GM12872 (cell line): ENCODE data around the gene SEC22C.

ENCODE experiments used
- TF ChIP-seq, protein P1 (sequence below): IDR thresholded peaks from 3 replicates; pipeline ENCODE4 v1.5.1; 2011; ENCODE audit warnings: low read depth, mild to moderate bottlenecking, low read length, moderate library complexity; ENCODE audit not compliant: insufficient read depth

The SEC22C gene

DNA sequence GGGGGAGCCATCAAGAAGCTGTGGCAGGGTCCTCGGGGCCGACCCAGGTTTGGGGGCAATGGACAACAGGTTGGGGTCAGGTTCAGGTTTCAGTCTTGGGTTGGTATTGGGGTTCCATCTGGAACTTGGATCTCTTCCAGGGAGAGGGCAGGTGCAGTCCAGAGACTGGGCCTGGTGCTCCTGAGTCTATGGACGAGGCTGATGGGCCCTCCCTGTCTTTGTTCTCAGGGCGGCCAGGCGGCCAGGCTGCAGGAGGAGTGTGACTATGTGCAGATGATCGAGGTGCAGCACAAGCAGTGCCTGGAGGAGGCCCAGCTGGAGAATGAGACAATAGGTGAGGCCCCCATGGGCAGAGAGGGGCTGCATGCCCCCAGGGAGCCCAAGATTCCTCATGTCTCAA lies 68.2 kb downstream of the SEC22C start:
- TF ChIP-seq, protein P1, sequence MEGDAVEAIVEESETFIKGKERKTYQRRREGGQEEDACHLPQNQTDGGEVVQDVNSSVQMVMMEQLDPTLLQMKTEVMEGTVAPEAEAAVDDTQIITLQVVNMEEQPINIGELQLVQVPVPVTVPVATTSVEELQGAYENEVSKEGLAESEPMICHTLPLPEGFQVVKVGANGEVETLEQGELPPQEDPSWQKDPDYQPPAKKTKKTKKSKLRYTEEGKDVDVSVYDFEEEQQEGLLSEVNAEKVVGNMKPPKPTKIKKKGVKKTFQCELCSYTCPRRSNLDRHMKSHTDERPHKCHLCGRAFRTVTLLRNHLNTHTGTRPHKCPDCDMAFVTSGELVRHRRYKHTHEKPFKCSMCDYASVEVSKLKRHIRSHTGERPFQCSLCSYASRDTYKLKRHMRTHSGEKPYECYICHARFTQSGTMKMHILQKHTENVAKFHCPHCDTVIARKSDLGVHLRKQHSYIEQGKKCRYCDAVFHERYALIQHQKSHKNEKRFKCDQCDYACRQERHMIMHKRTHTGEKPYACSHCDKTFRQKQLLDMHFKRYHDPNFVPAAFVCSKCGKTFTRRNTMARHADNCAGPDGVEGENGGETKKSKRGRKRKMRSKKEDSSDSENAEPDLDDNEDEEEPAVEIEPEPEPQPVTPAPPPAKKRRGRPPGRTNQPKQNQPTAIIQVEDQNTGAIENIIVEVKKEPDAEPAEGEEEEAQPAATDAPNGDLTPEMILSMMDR: no peak

DNA sequence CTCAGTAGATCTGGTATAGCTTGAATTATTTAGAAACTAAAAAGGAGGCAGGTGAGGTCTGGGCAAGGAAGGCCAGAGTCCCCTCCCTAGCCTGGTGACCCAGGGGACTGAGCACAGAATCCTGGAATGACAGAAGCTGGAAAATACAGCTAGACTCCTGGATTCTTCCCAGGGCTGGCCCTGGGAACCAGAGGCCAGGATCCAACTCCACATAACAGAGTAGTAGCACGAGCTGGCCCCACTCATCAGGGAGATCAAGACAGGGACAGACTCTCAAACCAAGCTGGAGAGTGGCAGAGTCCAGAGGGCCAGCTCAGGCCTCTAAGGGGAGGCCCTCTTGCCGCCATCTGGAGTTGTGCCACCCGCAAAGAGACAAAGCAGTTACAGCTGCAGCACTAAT lies 68.6 kb downstream of the SEC22C start:
- TF ChIP-seq, protein P1: no peak

DNA sequence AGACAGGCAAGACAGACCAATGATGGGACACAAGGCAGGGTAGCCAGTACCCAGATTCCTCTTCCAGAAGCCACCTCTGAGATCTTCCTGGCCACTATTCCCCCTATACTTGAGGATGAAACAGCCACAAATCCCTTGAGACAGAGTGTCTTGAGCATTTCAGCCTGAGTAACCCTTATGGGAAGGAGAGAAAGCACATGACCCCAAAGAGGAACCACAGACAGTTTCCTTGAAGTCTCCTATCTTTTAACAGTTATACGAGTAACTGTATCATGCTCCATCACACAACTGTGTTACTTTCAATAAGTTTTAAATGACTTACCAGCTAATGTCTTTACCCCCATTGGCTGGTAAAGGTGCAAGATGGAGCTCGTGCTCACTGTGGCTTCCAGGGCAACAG lies 70.0 kb downstream of the SEC22C start:
- TF ChIP-seq, protein P1: no peak

DNA sequence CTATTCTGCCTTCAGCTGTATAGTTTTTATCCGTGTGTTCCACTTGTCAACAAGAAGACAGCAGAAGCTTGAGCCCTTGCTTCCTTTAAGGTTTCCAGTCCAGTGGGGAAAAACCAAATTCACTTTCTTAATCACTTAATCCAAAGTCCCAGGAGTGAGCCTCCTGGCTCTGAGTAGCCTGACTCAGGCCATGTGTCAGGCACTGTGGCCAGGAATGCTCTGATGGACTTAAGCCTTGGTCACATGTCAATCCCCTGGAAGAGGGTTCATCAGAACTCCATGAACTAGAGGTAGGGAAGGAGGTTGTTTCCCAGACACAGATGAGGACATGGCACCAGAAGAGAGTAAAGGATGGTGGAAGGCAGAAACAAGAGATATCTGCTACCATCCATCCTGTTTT lies 70.6 kb downstream of the SEC22C start:
- TF ChIP-seq, protein P1: no peak

DNA sequence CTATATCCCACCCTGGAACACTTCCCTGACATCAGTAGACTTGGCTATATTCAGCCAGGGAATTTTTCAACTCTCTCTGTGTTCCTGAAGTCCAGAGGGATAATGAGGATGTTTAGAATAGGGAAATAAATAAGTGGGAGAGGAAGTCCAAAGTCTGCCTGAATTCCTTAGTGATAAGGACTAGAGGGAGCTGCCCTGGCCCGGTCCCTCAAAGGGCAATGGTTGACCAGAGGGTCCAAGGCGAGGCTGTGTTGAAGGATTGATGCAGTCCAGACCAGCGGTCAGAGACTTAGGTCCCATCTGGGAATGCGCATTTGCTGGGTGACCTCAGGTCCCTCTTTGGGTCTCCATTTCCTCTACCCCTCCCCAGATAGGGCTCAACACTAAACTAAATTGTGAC lies 71.4 kb downstream of the SEC22C start:
- TF ChIP-seq, protein P1: no peak

DNA sequence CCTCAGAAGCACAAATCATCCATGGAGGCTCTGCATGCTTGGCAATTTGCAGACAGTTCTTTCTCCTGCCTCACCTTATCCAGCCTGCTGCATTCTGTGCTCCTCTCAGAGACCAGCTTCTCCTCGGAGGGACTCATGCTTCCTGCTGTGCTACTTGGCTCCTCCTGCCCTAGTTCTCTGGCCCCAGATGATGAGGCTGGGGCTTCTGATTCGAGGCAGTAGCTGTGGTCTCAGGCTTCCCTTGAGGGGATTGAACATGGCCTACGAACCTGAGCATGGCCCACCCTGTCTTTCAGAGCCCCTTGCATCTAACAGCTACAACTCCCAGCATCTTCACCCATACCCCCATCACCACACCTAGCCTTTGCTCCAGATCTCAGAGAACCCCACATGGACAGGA lies 72.7 kb downstream of the SEC22C start:
- TF ChIP-seq, protein P1: no peak

DNA sequence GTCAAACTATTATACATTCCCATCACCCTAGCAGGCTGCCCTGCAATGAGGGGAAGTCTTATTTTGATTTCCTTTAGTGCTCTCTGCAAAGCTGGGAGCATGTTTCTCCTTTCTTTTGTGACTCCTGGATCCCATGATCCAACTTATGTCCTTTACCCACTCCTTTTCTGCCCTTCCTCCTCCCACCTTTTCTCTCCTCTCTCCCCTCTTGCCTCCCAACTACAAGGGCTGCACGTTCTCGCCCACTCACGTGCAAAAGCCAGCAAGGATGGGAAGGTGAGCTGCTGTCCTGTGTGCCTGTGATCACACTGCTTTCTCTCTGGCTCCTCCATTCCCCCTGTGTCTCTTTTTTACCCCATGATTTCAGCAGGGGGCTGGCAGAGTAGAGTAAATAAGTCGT lies 73.2 kb downstream of the SEC22C start:
- TF ChIP-seq, protein P1: no peak

DNA sequence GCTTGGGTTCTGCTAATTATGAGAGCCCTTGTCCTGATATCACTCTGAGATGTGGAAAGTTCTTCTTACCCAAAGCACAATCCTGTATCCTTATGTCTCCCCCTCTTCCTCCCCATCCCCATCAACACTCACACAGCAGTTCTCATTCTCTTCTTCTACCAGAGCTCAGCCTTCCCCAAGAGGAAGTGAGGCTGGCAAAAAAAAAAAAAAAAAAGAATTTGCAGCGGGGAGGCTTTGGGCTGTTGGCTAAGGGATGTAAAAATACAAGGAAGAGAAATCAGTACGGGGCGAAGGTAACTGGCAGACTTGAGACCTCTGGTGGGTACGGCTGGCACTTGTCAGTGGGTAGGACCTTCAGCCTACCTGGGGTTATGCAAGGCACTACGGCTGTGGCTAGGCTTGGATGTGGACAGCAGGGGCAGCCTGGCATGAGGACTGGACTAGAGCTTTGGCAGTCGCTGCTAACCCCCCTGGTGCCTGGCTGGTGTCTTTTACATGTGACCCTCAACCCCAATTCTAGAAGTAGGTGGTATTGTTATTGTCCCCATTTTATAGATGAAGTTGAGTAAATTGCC lies 73.9 kb downstream of the SEC22C start:
- TF ChIP-seq, protein P1: no peak
